NCI-H524 (cell line): ENCODE measurements around the gene DENND1C.
"Not testable (repeated sequence)": the region's sequence is repeated elsewhere in the genome, so short reads cannot be mapped to it uniquely, and the experiment has no call there.

Experiments used
- DNase-seq, 2 experiments: peaks; one replicate each; lab custom pipeline; 2025; lab: John Stamatoyannopoulos, UW

Gene DENND1C

GRCh38 chr19:6509118-6509971, 27.8 kb upstream of the DENND1C start:
- DNase-seq: no peak

- not testable (repeated sequence) for DNase-seq
Measured at GRCh38 chr19:6508028-6508771, 26.6 kb upstream of the DENND1C start.

GRCh38 chr19:6503407-6504201, 22.0 kb upstream of the DENND1C start:
- DNase-seq: no peak

- DNase-seq: peak in 1 of 2 experiments; percentile 44
Measured at GRCh38 chr19:6501740-6502648, 20.4 kb upstream of the DENND1C start, which contains the start of gene TUBB4A. TSS of gene TUBB4A (minus strand) at chr19:6502309. CDS start at chr19:6502212, 97 bp downstream.

GRCh38 chr19:6500837-6501739, 19.5 kb upstream of the DENND1C start:
- DNase-seq: no peak

- DNase-seq: no peak
Measured at GRCh38 chr19:6499052-6499790, 17.6 kb upstream of the DENND1C start.

- DNase-seq: no peak
Measured at GRCh38 chr19:6498294-6499036, 16.9 kb upstream of the DENND1C start.

GRCh38 chr19:6495947-6496346, 14.4 kb upstream of the DENND1C start:
- DNase-seq: no peak

GRCh38 chr19:6494438-6495036, 12.9 kb upstream of the DENND1C start:
- no peak for DNase-seq

- no peak for DNase-seq
Measured at GRCh38 chr19:6491802-6492592, 10.4 kb upstream of the DENND1C start.

GRCh38 chr19:6490134-6490533, 8.5 kb upstream of the DENND1C start:
- no peak for DNase-seq

GRCh38 chr19:6489278-6490061, 7.9 kb upstream of the DENND1C start:
- DNase-seq: no peak

GRCh38 chr19:6484831-6485230, 3.2 kb upstream of the DENND1C start:
- DNase-seq: no peak

- no peak for DNase-seq
Measured at GRCh38 chr19:6484230-6484629, 2.6 kb upstream of the DENND1C start.

GRCh38 chr19:6483235-6483634, 1.6 kb upstream of the DENND1C start:
- no peak for DNase-seq

- no peak for DNase-seq
Measured at GRCh38 chr19:6482343-6482686, 728 bp upstream of the DENND1C start.
